GM19328 (cell line): ENCODE data around the gene GNB1L.

Source experiments
- ATAC-seq: cut with Tn5 transposase; IDR thresholded peaks from one replicate; pipeline ENCODE4 v1.9.1; 2021; ENCODE audit warnings: mild to moderate bottlenecking, moderate library complexity; ENCODE audit not compliant: unreplicated experiment

The GNB1L gene

DNA sequence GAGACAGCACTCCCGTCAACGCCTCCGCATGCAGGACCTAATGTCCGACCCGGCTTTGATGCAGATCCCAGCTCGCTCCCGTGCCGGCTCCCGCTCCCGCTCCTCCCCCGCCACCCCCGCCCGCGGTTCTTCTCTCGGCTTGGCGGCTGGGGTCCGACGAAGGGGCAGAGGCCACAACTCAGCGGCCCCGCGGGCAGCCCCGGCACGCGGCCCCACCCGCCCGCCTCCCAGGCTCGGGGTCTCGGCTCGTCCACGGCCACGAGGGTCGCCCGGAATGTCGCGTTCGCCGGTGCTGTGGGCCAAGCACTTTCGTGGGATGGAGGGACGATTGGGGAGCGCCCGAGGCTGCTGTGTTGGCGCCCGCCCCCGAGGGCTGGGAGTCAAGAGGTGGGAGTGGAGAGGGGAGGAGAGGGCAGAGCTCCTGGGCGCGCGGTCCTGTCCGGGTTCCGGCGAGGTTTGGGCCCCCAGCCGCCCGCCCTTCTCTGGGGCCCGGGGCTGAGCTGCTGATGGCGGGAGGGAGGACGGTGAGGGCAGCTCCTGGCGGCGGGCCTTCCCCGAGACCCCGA lies 99.4 kb downstream of the GNB1L start:
- ATAC-seq = no peak

DNA sequence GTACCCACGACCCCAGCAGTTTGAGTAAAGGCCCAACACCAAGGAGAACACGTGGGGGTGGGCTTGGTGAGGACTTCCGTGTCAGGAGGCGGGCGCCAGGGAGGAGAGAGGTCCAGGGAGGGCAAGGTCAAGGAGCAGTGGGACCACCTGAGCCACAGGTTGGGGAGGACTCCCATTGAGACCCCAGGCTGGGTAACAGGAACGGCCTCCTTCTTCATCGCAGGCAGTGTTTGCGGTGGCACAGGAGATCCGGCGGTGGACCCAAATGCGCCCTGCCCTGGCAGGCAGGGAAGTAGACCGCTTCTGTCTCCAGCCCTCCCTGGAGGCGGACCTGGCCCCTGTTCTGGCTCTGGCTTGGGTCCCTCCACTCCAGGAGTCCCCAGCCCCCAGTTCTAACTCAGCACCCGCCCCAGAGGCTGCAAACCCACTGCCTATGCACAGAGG lies 100.0 kb downstream of the GNB1L start:
- no peak for ATAC-seq

DNA sequence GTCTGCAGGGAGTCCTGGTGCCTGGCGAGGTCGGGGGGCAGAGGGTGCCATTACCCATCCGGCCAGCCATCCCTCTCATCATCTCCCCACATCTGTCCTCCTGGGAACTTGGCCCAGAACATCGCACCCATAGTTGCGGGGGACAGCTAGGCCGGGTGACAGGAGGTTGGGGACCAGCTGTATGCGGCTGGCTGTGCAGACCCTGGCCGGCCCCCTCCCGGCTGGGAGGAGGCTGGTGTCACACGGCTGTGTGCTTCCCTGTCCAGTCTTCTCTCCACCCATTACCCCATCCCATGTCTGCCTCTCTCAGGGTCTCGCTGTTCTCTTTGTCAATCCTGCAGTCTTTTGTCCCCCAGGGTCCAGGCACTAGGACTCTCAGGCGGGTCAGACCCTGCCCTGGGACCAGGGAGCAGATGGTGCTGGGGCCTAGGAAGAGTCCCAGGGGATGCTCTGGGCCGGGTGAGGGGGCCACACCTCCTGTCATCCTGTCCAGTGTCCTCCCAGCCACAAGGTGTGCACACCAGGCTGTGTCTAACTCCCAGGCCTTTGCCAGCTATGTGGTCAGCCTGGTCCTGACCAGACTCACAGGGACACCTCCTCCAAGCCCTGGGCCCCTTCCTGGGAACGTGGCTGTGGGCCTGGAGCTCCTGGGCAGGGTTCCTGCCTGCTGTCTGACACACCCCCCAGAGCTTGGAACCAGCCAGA lies 100.5 kb downstream of the GNB1L start:
- no peak for ATAC-seq

DNA sequence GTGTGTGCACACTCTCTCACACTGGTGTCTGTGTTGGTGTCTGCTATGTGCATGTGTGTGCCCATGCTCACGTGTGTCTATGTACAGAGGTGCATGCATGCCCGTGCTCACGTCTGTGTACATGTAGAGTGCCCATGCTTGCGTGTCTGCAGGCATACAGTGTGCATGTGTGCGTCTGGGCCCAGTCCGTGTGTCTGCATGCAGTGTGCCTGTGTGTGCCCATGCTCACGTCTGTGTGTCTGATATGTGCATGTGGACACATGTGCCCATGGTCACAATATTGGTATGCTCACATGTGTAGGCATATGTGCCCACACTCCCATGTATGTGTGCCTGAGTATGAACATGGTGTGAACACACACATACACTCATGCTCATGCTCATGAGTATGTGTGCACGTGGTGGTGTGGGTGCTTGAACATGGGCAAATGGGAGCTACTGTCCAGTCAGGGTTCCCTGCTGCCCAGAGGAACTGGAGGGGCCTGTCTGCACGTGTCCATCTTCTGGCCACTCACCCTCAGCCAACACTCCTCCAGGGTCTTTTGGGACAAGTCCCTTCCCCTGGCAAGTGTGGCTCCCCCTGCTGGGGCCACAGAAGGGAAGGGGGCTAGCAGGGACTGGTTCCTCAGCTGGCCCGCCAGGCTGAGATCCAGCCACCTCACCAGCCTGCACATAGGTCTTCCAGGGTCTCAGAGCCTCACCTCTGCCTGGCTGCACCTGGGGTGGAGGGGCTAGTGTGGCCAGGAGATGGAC lies 101.4 kb downstream of the GNB1L start:
- ATAC-seq = no peak

DNA sequence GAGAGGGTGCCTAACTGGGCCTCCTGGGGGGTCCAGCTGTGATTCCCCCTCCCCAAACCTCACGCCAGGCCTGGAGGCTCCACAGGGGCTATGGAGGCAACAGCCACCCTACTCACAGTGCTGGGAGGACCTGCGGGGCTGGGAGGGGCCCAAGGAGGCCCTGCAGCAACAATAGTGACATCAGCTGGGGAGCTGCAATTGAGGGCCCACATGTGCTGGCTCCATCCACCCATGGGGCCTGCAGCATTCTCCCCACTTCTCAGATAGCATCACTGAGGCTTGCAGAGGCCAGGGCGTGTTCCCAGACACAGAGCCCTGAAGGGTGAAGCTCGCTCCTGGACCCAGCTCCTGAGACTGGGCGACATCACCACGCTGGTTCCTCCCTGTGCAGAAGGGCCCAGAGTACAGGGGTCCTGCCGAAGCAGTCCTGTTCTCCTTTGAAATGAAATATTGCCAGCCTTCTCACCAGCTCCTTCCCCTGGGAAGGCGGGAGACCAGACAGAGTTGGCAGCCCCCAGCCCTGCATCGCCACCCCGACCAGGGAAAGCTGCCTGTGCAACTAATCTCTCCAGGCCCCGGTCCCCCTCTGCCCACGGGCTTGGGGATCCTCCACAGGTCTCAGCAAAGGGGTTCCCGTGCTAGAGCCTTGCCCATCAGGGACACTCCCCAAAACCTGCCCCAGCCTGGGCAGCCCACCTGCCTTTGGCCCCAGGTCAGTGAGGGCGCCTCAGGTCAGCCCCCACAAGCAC lies 103.0 kb downstream of the GNB1L start:
- no peak for ATAC-seq

DNA sequence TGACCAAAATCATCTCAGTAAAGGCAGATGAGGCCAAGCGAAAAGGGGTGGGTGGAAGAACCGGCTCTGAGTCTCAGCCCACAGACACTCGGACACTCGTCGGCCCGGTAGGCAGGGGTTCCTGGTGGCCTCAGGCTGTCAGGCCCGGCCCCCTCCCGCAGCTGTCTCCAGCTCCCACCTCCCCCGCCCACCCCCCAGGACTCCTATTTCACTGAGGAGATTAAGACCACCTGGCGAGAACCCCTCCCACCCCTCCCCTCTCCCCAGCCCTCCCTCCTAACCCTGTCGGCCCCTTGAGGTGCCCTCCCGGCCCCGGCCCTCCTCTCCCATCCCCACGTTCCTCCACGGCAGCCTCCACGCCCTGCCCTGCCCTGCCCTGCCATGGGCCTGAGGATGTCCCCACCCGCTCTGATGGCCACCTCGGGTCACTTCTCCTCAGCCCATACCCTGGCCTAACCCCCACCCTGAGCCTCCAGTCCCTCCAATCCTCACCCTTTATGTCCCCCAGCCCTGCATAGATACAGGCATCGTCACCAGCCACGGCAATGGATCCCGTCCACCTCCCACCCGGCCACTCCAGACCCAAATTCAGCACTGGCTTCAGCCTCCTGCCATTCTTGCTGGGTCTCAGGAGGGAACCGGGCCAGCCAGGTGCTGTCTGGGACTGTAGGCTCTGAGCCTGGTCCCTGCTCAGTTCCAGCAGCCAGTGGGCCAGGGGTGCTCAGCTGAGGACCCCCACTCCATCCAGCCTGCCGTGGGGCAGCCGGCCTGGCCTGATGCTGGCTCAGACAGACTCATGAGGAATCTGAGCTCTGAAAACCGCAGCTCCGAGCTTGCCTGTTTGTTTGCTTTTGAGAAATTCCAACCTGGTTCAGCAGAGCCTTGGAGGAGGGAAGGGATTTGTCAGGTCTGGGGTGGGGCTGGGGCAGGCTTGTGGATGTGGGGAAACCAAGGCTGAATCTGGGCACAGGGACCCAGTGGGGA lies 103.9 kb downstream of the GNB1L start:
- no peak for ATAC-seq

DNA sequence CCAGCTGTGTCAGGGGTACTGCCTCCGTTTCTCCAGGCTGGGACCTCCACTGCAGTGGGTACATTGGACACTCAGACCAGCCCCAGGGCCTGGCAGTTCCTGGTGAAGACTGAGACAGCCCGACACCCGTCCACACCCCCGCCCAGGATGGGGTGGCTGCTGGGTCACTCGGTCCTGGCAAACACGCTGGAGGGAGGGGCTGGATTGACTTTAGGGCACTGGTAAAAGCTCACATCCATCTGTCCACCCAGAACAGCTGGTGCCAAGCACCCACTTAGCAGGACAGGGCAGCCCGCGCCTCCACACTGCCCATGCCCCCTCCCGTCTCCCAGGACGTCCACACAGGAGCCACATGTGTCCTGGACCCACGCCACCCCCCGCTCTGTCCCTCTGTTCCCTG lies 104.8 kb downstream of the GNB1L start:
- no peak for ATAC-seq

DNA sequence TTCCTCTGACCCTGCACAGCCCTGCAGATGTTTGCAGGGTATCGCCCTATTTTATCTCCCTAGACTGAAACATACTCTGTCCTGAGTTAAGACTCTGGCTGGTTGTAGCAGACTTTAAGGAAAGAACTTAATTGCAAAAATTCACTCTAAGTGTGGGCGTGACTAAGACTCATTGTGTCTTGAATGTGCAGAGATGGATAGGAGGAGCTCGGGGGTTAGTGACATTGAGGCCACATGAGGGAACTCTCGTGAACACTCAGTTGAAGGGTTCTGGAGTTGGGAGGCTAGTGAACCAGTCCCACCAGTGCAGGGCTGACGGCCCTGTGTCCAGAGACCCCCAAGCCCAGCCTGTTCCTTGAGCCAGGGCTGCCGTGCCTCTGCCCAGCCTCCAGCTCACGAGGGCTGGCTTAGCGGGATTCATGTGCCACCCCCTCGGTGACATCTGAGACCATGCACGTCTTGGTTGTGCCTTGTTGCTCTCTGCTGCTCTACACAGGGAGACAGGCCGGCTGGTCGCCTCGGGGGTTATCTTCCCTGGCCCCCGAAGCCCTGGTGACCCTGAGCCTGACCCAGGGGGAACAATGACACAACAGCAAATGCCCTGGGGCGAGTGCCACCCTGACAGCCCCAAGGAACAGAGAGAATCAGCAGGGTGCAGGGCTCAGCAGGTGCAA lies 105.5 kb downstream of the GNB1L start:
- no peak for ATAC-seq

DNA sequence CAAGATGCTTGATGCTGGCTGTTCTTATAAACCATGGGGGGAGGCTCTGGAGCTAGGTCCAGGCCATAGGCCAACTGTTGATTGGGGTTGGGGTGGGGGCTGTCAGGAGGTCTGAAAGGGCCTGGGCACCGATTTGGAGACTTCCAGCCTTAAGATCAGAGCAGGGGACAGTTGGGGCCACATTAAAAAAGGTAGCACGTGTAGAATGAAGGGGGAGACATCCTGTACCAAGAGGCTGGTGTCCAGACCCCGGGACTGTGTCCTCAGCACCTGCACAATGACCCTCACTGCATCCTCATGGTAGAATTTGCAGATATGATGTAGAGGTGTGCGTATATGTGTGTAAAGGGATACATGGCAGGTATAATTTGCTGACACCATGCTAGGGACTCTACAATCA lies 106.5 kb downstream of the GNB1L start:
- no peak for ATAC-seq

DNA sequence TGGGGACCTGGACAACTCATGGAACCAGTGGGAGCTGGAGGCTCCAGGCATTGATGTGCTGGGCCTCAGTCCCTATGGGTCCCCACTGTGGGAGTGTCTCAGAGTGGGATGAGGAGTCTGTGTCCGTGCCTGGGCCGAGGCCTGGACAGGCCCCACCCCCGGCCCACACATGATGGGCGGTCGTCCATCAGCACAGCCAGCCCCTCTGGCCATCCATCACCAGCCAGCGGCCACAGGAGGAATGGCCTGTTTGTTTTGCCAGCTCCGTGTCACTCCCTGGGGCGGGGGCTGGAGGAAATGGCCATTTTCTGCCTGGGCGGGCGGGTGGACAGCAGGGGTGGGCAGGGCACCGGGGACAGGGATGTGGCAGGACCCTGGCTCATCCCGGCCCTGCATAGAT lies 107.1 kb downstream of the GNB1L start:
- ATAC-seq = no peak

DNA sequence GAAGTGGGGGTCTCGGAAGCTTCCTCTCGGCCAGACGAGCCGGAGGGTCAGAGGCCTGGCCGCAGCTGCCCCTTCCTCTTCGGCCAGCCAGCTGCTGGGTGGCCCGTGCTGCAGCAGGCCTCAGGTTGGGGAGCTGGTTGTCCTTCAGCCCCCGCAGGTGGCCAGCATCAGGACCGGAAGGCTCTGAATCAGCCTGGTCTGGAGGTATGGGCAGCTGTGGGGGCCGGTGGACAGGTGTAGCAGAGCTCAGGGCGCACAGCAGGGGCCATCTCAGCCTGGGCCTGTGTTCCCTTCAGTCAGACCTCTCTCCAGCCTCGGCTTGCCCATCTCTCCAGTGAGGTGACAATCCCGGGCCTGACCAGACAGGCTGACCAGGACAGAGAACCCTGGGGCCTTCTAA lies 107.9 kb downstream of the GNB1L start:
- no peak for ATAC-seq

DNA sequence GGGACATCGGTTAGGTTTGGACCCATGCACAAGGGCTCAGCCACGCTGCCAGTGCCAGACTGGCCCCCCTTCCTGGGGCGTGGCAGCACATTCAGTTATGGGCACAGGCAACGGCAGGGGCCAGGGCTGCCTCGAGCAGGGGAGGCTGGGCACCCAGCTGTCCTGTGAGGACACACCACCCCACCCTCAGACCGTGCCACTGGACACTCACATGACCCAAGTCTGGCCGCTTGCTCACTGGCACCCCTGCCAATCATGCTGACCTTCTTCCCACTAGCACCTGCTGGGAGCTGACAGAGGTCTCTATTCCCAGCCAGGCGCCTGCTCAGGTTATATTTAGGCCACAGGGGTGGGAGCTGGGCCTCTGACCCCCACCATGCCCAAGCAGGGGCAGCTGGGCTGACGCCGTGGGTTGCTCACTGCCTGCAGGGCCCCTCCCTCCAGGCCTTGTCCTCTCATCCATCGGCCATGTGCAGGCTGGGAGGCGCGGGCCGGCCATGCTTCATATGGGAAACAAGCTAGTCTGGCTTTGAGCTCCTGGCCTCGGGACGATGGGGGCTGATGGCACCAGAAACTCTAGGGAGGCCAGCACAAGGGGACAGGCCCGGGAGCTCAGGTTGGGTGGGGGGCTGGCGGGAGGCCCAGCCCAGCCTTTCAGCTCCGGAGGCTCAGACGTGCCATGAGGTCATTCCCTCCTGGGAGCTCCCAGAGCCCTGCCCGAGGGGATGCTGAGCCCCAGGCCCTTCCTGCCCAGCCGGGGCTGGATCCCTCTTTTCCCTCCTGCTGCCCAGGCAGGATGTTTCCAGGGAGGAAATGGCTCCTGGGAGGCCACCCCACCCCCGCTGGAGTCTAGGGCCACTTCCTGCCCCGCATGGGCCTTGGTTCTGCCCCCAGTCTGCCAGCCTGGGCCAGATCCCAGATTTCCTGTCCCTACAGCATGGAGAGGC lies 109.2 kb downstream of the GNB1L start:
- no peak for ATAC-seq

DNA sequence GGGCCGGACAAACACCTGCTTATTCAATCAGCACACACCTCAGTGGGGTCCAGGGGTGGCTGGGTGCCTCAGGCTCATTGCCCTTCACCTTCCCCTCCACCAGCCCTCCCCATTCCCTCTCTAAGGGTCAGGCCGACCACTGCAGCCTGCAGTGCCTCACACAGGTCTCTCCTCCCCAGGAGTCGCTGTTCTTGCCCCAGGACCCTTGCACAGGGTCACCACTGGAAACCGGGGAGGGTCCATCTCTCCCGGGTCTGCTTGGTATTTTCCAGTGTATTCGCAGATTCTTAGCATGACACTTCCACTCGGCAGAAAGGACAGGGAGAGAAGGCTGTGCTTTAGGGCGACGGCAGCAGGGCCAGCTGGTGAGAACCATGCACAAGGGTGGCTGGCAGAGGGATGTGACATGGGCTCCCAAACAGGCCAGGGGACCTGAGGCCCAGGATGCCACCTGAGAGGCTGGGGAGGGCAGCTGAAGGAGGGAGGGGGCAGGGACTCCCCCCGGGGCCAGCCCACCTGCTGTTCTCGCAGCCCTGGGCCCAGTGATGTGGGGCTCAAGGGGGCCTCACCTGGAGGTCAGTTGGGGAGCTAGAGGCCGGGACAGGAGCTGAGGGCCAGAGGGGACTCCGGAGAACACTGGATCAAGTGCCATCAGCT lies 110.2 kb downstream of the GNB1L start:
- ATAC-seq = no peak

DNA sequence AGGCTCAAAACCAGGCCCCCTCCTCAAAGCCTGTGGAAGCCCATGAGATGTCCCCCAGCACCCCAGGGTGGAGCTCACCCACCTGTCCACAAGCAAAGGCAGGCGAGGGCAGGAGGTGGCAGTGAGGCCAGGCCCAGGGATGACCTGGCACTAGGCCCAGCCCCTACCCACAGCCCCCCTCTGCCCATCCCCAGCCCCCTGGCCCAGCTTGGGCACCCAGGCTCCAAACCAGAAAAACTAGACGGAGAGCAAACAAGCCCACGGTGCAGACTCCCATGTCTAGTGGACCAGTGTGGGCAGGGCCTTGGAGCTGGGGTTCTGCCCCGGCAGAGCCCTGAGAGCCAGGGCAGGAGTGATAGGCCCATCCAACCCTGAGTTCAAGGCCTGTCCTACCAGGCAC lies 111.0 kb downstream of the GNB1L start:
- no peak for ATAC-seq

DNA sequence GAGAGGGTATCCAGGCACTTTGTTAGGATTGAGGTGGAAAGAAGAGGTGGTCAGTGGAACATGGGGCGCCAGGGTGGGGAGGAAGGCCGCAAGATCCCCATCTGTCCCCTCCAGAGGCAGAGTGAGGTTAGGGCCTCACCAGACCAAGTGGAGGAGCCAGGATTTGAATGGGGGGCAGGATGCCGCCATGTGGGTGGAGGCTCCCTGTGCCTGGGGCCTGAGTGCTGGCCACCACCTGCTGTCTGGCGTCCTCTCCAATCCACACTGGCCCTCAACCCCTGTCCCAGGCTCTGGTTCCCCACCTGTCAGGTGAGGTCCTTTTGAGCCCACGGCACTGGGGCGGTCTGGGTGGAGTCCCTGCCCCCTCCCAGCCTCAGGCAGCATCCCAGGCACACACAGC lies 111.6 kb downstream of the GNB1L start:
- ATAC-seq = no peak

DNA sequence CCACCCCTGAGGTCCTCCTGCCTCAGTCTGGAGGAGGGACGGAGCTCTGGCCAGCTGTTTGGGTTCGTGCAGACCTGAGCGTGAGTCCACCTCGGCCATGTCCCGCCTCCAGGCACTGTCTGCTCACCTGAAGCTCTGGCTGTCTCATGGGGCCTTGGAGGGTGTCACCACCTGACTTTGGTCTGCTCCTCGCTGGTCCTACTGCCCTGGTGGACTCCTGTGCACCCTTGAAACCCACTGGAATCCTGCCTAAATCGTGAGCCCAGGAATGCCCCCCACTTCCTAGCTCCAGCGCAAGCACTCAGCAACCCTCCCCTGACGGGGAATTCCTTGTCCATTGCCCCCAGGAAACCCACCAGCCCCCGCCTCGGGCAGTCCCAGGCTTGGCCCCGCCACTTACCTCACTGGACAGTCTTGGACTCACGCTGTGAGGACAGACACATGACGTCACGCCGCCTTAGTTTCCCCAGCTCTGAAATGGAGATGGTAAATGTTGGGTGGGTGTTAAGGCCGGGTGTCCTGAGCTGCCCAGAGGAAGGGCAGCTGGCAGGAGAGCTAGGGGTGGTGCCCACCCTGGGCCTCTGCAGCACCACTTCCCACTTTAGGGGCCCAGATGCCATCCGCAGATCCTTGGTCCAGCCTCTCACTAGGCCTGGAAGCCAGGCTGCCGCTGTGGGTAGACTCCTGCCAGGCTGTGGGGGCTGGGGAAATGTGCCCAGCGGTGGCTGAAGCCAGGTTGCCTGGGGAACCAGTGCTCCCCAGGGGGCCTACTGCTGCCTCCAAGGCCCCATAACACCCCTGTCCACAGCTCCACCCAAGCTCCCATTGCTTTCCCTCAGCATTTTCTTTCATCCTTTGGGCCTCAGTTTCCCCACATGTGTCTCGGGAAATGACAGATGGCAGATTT lies 112.3 kb downstream of the GNB1L start:
- ATAC-seq = no peak

DNA sequence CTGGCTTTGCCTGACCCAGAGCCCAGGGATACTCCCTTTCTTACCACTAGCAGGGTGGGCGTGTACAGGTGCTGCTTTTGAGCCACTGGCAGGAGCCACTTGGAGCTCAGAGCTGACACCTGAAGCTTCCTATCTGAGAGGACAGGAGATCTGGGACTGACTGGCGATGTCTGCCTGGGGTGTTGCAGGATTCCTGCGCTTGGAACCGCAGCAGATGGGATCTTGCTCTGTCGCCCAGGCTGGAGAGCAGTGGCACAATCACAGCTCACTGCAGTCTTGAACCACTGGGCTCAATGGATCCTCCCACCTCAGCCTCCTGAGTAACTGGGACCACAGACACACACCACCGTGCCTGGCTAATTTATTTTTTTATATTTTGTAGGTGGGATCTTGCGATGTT lies 113.6 kb downstream of the GNB1L start:
- no peak for ATAC-seq
